GM13977 (cell line): ENCODE results near the gene HRH1.
"Not testable (repeated sequence)": the region's sequence is repeated elsewhere in the genome, so short reads cannot be mapped to it uniquely, and the experiment has no call there.

ENCODE experiments used
- DNase-seq: peaks from one replicate; pipeline ENCODE4 v3.0.0; 2012; ENCODE audit warnings: low spot score
- CTCF ChIP-seq: IDR thresholded peaks from 2 replicates; pipeline ENCODE4 v1.5.1; 2012; ENCODE audit warnings: mild to moderate bottlenecking, control low read depth; ENCODE audit not compliant: insufficient read depth; ENCODE audit errors: extremely low read depth, missing control alignments
- in situ Hi-C: fragments of 300-500 bp; cut with MboI; formaldehyde crosslinking; loops from one replicate; pipeline ENCODE4 v1.12.0; 2022; ENCODE audit warnings: low sequenced_read_pairs, low pct_unique_long_range_greater_than_20kb, mixed read lengths, inconsistent platforms; ENCODE audit not compliant: unreplicated experiment

HRH1 gene

GRCh38 chr3:11248596-11248995 is 94.3 kb downstream of the HRH1 start:
- in situ Hi-C loops, result loop anchor here (25.0 kb wide), 2 partner anchors 89 to 414 kb away; no protein-coding TSS in a partner anchor
- TF ChIP-seq CTCF, result no peak
- no peak for DNase-seq

- no peak for DNase-seq
- TF ChIP-seq CTCF, result no peak
- in situ Hi-C loops, result no loop called here
These were observed 96.9 kb downstream of the HRH1 start for GRCh38 chr3:11250902-11251806.

GRCh38 chr3:11251807-11252176 is 97.5 kb downstream of the HRH1 start:
- no peak for TF ChIP-seq CTCF
- no peak for DNase-seq
- in situ Hi-C loops, result no loop called here

GRCh38 chr3:11254876-11255275 is 100.6 kb downstream of the HRH1 start:
- no peak for TF ChIP-seq CTCF
- no peak for DNase-seq
- in situ Hi-C loops, result no loop called here

- in situ Hi-C loops, DNase-seq: not testable (repeated sequence)
These were observed 101.2 kb downstream of the HRH1 start for GRCh38 chr3:11255537-11255936.

GRCh38 chr3:11258958-11259357 is 104.7 kb downstream of the HRH1 start:
- TF ChIP-seq CTCF, result no peak
- in situ Hi-C loops, result no loop called here
- DNase-seq, result no peak

- in situ Hi-C loops, result no loop called here
- DNase-seq, result no peak
- TF ChIP-seq CTCF, result peak; percentile 30
These were observed 106.2 kb downstream of the HRH1 start for GRCh38 chr3:11260460-11260859.
